PC-3 (cell line): Measurements from ENCODE around the gene EXOC6.

ENCODE experiments used
- CTCF ChIP-seq: fragments of 300-600 bp; sonication (generic); conservative IDR thresholded peaks from 2 replicates; pipeline ENCODE4 v1.5.1; 2017; ENCODE audit warnings: antibody characterized with exemption, low read depth, mild to moderate bottlenecking, low read length
- EZH2phosphoT487 ChIP-seq: fragments of 300-600 bp; sonication (generic); IDR thresholded peaks from 2 replicates; pipeline ENCODE4 v1.6.1; 2018; ENCODE audit warnings: mild to moderate bottlenecking, antibody characterized with exemption, low read length, borderline replicate concordance

- TF ChIP-seq EZH2phosphoT487 (no peak), CTCF (no peak)
Observed at GRCh38 chr10:93028883-93029282, 180.6 kb downstream of the EXOC6 start.
